Measurements from ENCODE around the gene MGMT.

- no peak for TF ChIP-seq POLR2A (IDR thresholded peaks at IDR 0.05; ENCODE audit: low read length)
- TF ChIP-seq GATA1 (IDR thresholded peaks at IDR 0.05; ENCODE audit: low read depth, low read length): no peak
Measured at GRCh38 chr10:129624526-129624925, 157.5 kb downstream of the MGMT start.

Data from erythroblast (primary cell).